ENCODE results near the gene AGBL3.

GRCh38 chr7:135100856-135101255 lies 114.5 kb downstream of the AGBL3 start:
- no peak for TF ChIP-seq CTCF (IDR thresholded peaks at IDR 0.05)
- no peak for TF ChIP-seq EZH2 (IDR thresholded peaks at IDR 0.05)
